Karpas-422 (cell line): ENCODE data around the gene ZNF263. TPM values are rescaled to one million over a fixed set of nuclear protein-coding genes. Genes with fewer than 3 reads are reported as not detected.
A peak's percentile ranks its signal among the peaks of the same experiment; 100 is the strongest.

Experiments used
- DNase-seq: peaks from one replicate; pipeline ENCODE4 v3.0.0-alpha.2; 2015
- H2AFZ ChIP-seq: fragments of 200-600 bp; sonication (generic); 2 replicates; pipeline ENCODE4 v1.6.1; 2014; ENCODE audit warnings: antibody characterized with exemption, low read length, mixed read lengths
- H3K27ac ChIP-seq: fragments of 200-600 bp; sonication (generic); 2 replicates; pipeline ENCODE4 v1.5.1; 2014; ENCODE audit warnings: mild to moderate bottlenecking, low read length, moderate library complexity
- H3K27me3 ChIP-seq: fragments of 200-600 bp; sonication (generic); 2 replicates; pipeline ENCODE4 v1.6.1; 2014; ENCODE audit warnings: low read length, mixed read lengths
- H3K36me3 ChIP-seq: fragments of 200-600 bp; sonication (generic); 2 replicates; pipeline ENCODE4 v1.6.1; 2014; ENCODE audit warnings: low read length, mixed read lengths; ENCODE audit not compliant: insufficient read depth
- H3K4me1 ChIP-seq: fragments of 200-600 bp; sonication (generic); 2 replicates; pipeline ENCODE4 v1.6.1; 2014; ENCODE audit warnings: mild to moderate bottlenecking, low read length, mixed read lengths
- H3K4me2 ChIP-seq: fragments of 200-600 bp; sonication (generic); 2 replicates; pipeline ENCODE4 v1.6.1; 2014; ENCODE audit warnings: low read length, low read depth, mild to moderate bottlenecking; ENCODE audit not compliant: poor library complexity, severe bottlenecking
- H3K4me3 ChIP-seq: fragments of 200-600 bp; sonication (generic); 2 replicates; pipeline ENCODE4 v1.5.1; 2014; ENCODE audit warnings: mild to moderate bottlenecking, antibody characterized with exemption, low read length, mixed read lengths
- H3K79me2 ChIP-seq: fragments of 200-600 bp; sonication (generic); 2 replicates; pipeline ENCODE4 v1.6.1; 2014; ENCODE audit warnings: mild to moderate bottlenecking, low read length, mixed read lengths
- H3K9ac ChIP-seq: fragments of 200-600 bp; sonication (generic); 2 replicates; pipeline ENCODE4 v1.6.0; 2014; ENCODE audit warnings: low read length
- H3K9me2 ChIP-seq: fragments of 200-600 bp; sonication (generic), shearing (Covaris generic); replicated peaks from 2 replicates; pipeline ENCODE4 v1.6.0; 2014; ENCODE audit warnings: mild to moderate bottlenecking, low read length, moderate library complexity; ENCODE audit not compliant: insufficient read depth
- H3K9me3 ChIP-seq: fragments of 300-700, 200-600 bp; sonication (generic); 2 replicates; pipeline ENCODE4 v1.6.1; 2014; ENCODE audit warnings: low read length, mixed read lengths
- H4K20me1 ChIP-seq: fragments of 200-600 bp; sonication (generic); 2 replicates; pipeline ENCODE4 v1.6.1; 2014; ENCODE audit warnings: mild to moderate bottlenecking, antibody characterized with exemption, low read length, low read depth; ENCODE audit not compliant: insufficient read depth
- total RNA-seq: library from RNA; depleted of rRNA; stranded (reverse); fragments of >200 nt; shearing (Covaris generic); gene quantifications from 2 replicates; pipeline ENCODE4 v1.2.3, GENCODE V29; 2014; ENCODE audit warnings: low replicate concordance; rRNA removed

The ZNF263 gene
- total RNA-seq, 1 experiment from 2014 or later: 26.6 TPM

DNA sequence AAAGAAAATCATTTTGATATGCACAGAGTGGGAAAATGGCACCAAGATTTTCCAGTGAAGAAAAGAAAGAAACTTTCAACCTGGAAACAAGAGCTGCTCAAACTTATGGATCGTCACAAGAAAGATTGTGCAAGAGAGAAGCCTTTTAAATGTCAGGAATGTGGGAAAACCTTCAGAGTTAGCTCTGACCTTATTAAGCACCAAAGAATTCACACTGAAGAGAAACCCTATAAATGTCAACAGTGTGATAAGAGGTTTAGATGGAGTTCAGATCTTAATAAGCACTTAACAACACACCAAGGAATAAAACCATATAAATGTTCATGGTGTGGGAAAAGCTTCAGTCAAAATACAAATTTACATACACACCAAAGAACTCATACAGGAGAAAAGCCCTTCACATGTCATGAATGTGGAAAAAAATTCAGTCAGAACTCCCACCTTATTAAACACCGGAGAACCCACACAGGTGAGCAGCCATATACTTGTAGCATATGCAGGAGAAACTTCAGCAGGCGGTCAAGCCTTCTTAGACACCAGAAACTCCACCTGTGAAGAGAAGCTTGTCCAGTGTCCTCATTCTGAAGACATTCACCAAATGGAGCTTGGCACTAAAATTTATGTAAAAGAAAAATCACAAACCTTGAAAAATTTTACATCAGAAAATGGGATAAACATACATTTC lies 34.2 kb downstream of the ZNF263 start:
- Histone ChIP-seq H4K20me1 (no peaks in the 10 kb centered on the region), H3K9ac (no peak overlapping the region), H3K27ac (no peak overlapping the region), H3K27me3 (no peaks in the 10 kb centered on the region), H3K79me2 (no peaks in the 10 kb centered on the region), H3K9me2 (no peaks in the 10 kb centered on the region), H3K4me1 (no peaks in the 10 kb centered on the region), H2AFZ (no peak overlapping the region), H3K4me3 (peak overlapping the region; percentile 13; the same call in 1 of the 2 replicates), H3K36me3 (peaks cover 50% of the 10 kb centered on the region), H3K4me2 (no peak overlapping the region), H3K9me3 (peaks cover 40% of the 10 kb centered on the region)
- DNase-seq: no peak

DNA sequence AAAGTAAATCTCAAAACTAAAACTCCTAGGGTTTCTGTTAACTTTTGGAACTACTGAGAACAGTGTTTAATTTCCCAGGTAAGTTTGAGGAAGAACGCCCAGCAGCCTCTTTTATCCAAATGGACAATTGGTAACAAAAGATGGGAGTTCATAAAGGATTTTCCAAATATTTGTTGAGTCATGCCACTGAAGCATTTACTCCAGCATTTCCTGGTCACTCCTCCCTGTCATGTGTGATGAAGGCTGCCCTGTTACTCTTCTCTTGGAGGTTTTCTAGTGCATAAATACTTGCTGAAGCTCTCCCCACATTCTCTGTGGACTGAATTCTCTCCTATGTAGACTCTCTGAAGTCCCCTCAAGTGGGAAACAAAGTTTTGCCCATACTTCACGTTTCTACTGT lies 38.5 kb downstream of the ZNF263 start:
- no peaks in the 10 kb centered on the region for H3K9me2 ChIP-seq
- H3K27me3 ChIP-seq: no peaks in the 10 kb centered on the region
- no peak overlapping the region for H2AFZ ChIP-seq
- H3K79me2 ChIP-seq: no peaks in the 10 kb centered on the region
- no peaks in the 10 kb centered on the region for H3K4me1 ChIP-seq
- H3K27ac ChIP-seq: no peak overlapping the region
- H3K36me3 ChIP-seq: peaks cover 17% of the 10 kb centered on the region
- H3K9ac ChIP-seq: no peak overlapping the region
- no peak overlapping the region for H3K4me2 ChIP-seq
- DNase-seq: no peak
- no peak overlapping the region for H3K4me3 ChIP-seq
- no peaks in the 10 kb centered on the region for H4K20me1 ChIP-seq
- peaks cover 24% of the 10 kb centered on the region for H3K9me3 ChIP-seq

DNA sequence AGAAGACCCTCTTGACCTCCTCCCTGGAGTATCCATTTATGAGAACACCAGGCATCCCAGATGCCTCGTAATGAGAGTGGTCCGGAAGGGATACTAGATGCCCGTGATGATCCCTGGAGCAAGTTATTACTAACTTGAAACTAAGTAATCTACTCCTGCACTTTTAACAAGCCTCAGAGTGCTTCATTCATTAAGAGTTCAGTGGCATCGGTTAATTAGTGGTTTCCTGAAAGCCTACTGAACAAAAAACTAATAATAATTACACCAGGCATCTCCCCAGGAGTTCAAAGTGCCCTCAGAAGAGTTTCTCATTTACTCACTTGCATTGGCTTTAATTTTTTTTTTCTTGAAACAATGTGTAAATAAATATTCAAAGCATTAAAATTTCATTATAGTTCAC lies 44.2 kb downstream of the ZNF263 start:
- no peak overlapping the region for H3K9ac ChIP-seq
- H4K20me1 ChIP-seq: no peaks in the 10 kb centered on the region
- H3K9me3 ChIP-seq: no peaks in the 10 kb centered on the region
- no peak overlapping the region for H2AFZ ChIP-seq
- H3K4me1 ChIP-seq: no peaks in the 10 kb centered on the region
- H3K4me3 ChIP-seq: no peak overlapping the region
- no peaks in the 10 kb centered on the region for H3K27me3 ChIP-seq
- DNase-seq: peak; percentile 6
- H3K79me2 ChIP-seq: no peaks in the 10 kb centered on the region
- no peaks in the 10 kb centered on the region for H3K36me3 ChIP-seq
- no peak overlapping the region for H3K27ac ChIP-seq
- no peak overlapping the region for H3K4me2 ChIP-seq
- H3K9me2 ChIP-seq: no peaks in the 10 kb centered on the region

DNA sequence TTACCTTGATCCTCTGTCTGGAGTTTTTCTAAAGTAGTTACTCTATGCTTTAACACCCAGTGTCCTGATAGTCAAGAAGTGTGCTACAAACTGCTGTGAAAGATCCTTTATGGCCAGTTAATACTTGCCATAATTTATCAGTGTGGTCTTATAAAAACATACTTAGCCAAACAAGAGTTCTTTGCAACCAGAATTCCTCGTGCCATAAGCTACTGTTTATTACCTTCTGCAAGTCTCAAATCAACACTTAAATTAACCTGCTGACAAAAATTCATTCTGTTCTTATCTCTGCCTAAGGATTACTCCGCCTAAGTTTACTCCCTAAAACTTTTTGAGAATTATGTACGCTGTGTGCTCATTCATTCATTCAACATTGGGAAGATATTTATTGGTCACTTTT lies 44.8 kb downstream of the ZNF263 start:
- Histone ChIP-seq H3K4me2 (no peak overlapping the region), H3K9me3 (no peaks in the 10 kb centered on the region), H3K9ac (no peak overlapping the region), H3K36me3 (no peaks in the 10 kb centered on the region), H3K4me1 (no peaks in the 10 kb centered on the region), H3K79me2 (no peaks in the 10 kb centered on the region), H3K4me3 (no peak overlapping the region), H3K27ac (no peak overlapping the region), H3K9me2 (no peaks in the 10 kb centered on the region), H4K20me1 (no peaks in the 10 kb centered on the region), H3K27me3 (no peaks in the 10 kb centered on the region), H2AFZ (no peak overlapping the region)
- DNase-seq: peak; percentile 9

DNA sequence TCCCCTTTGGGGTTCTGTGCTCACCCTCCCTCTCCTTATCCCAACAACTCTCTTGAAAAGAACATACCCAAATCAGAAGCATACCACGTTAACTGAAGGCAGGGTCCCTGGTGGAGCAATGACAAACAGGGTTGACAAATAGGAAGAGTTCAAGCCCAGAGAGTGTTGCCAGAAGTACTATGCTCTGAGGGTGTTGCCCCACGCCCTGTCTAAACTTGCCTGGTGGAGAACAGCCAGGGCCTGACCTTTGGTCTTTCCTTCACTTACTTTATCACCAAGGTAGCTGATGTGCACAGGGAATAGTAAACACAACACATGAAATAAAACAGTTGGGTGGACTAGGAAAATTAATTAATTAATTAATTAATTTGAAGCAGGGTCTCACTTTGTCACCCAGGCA lies 45.4 kb downstream of the ZNF263 start:
- H3K4me2 ChIP-seq: no peak overlapping the region
- H3K9me3 ChIP-seq: no peaks in the 10 kb centered on the region
- no peaks in the 10 kb centered on the region for H3K9me2 ChIP-seq
- H3K79me2 ChIP-seq: no peaks in the 10 kb centered on the region
- H3K4me1 ChIP-seq: no peaks in the 10 kb centered on the region
- no peaks in the 10 kb centered on the region for H4K20me1 ChIP-seq
- no peak overlapping the region for H2AFZ ChIP-seq
- H3K27ac ChIP-seq: no peak overlapping the region
- H3K36me3 ChIP-seq: no peaks in the 10 kb centered on the region
- H3K4me3 ChIP-seq: no peak overlapping the region
- no peaks in the 10 kb centered on the region for H3K27me3 ChIP-seq
- no peak overlapping the region for H3K9ac ChIP-seq
- DNase-seq: peak; percentile 27

Other genes starting within 250 kb of the ZNF263 start
- gene BICDL2, start 246.5 kb upstream of the ZNF263 start, total RNA-seq: not detected in 2 replicates
- gene MMP25, start 236.9 kb upstream of the ZNF263 start, total RNA-seq: 0.15 and 0.47 TPM in 2 replicates
- not detected in 2 replicates for gene IL32, start 217.9 kb upstream of the ZNF263 start, total RNA-seq
- gene ZSCAN10, start 184.2 kb upstream of the ZNF263 start, total RNA-seq: not detected in 2 replicates
- not detected in 2 replicates for gene ZNF205, start 170.9 kb upstream of the ZNF263 start, total RNA-seq
- gene ZNF213, start 148.5 kb upstream of the ZNF263 start, total RNA-seq: 2.0 and 8.0 TPM in 2 replicates
- not detected in 2 replicates for gene OR1F1, start 95.3 kb upstream of the ZNF263 start, total RNA-seq
- gene ZNF200, start 48.3 kb upstream of the ZNF263 start, total RNA-seq: 8.5 and 12.1 TPM in 2 replicates
- not detected in 2 replicates for gene MEFV, start 26.9 kb upstream of the ZNF263 start, total RNA-seq
- 2.8 and 4.1 TPM in 2 replicates for gene TIGD7, start 21.9 kb downstream of the ZNF263 start, total RNA-seq
- 22.0 and 26.1 TPM in 2 replicates for gene ZNF75A, start 22.0 kb downstream of the ZNF263 start, total RNA-seq
- gene OR2C1, start 72.4 kb downstream of the ZNF263 start, total RNA-seq: 0.14 TPM in 1 of 2 replicates, not detected in the other
- 25.8 TPM in 2 replicates for gene ZSCAN32, start 117.5 kb downstream of the ZNF263 start, total RNA-seq
- gene ZNF174, start 117.7 kb downstream of the ZNF263 start, total RNA-seq: 17.7 and 22.4 TPM in 2 replicates
- 1.3 and 3.1 TPM in 2 replicates for gene ZNF597, start 160.0 kb downstream of the ZNF263 start, total RNA-seq
- 15.1 and 18.4 TPM in 2 replicates for gene NAA60, start 160.2 kb downstream of the ZNF263 start, total RNA-seq
- not detected in 2 replicates for gene C16orf90, start 212.0 kb downstream of the ZNF263 start, total RNA-seq
- 21.6 and 29.4 TPM in 2 replicates for gene CLUAP1, start 217.5 kb downstream of the ZNF263 start, total RNA-seq